Neural cell (in vitro differentiated cells): ENCODE results near the gene SDK1.

ENCODE experiments used
- EP300 ChIP-seq: fragments of 450-650 bp; conservative IDR thresholded peaks from 2 replicates; pipeline ENCODE4 v1.6.1; 2014; ENCODE audit warnings: antibody characterized with exemption, mild to moderate bottlenecking, moderate library complexity; ENCODE audit not compliant: poor library complexity, severe bottlenecking
- EZH2 ChIP-seq: fragments of 200-600, 300-800 bp; shearing (Covaris generic), sonication (generic); IDR thresholded peaks from 2 replicates; pipeline ENCODE4 v1.6.1; 2014; ENCODE audit warnings: antibody characterized with exemption, low read length, borderline replicate concordance, mild to moderate bottlenecking; ENCODE audit not compliant: insufficient read depth, poor library complexity, severe bottlenecking
- MXI1 ChIP-seq: fragments of 450-650 bp; conservative IDR thresholded peaks from 2 replicates; pipeline ENCODE4 v1.6.1; 2014; ENCODE audit warnings: antibody characterized with exemption, mild to moderate bottlenecking; ENCODE audit not compliant: poor library complexity, severe bottlenecking
- POLR2AphosphoS5 ChIP-seq: IDR thresholded peaks from 2 replicates; pipeline ENCODE4 v1.6.1; 2012
- RAD21 ChIP-seq: fragments of 450-650 bp; conservative IDR thresholded peaks from 2 replicates; pipeline ENCODE4 v1.6.1; 2014; ENCODE audit warnings: antibody characterized with exemption, mild to moderate bottlenecking, moderate library complexity
- SMC3 ChIP-seq: fragments of 450-650 bp; conservative IDR thresholded peaks from 2 replicates; pipeline ENCODE4 v1.6.1; 2014; ENCODE audit warnings: antibody characterized with exemption, mild to moderate bottlenecking, moderate library complexity; ENCODE audit not compliant: poor library complexity
- TAF1 ChIP-seq: IDR thresholded peaks from 2 replicates; pipeline ENCODE4 v1.6.1; 2012; ENCODE audit warnings: low read depth
- TF ChIP-seq, protein P1 (sequence below): fragments of 450-650 bp; IDR thresholded peaks from 2 replicates; pipeline ENCODE4 v1.5.1; 2014; ENCODE audit warnings: antibody characterized with exemption, mild to moderate bottlenecking, moderate library complexity; ENCODE audit not compliant: poor library complexity, severe bottlenecking
- TF ChIP-seq, protein P2 (sequence below): IDR thresholded peaks from 2 replicates; pipeline ENCODE4 v1.6.1; 2012; ENCODE audit warnings: borderline replicate concordance

DNA sequence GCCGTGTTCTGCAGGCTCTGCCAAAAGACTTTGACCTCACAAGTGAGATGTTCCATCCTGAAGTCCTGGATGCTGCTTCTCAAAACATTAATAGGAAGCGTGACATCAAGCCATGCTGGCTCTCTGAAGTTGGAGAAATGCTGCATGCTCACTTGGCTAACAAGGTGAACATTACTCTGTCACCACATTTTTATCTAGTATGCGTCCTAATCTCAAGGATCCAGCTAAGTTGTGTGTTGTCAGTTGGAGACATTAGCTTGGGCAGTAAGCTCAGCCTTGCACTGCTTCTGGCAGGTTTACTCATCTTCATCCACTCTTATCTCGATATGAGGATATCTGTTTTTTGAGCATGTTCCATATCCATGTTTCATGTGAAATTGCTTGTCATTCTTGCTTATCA is 165.2 kb downstream of the SDK1 start:
- TF ChIP-seq EZH2 (no peak), POLR2AphosphoS5 (no peak), TAF1 (no peak), MXI1 (no peak), EP300 (no peak), RAD21 (no peak), SMC3 (no peak)
- TF ChIP-seq, protein P1, sequence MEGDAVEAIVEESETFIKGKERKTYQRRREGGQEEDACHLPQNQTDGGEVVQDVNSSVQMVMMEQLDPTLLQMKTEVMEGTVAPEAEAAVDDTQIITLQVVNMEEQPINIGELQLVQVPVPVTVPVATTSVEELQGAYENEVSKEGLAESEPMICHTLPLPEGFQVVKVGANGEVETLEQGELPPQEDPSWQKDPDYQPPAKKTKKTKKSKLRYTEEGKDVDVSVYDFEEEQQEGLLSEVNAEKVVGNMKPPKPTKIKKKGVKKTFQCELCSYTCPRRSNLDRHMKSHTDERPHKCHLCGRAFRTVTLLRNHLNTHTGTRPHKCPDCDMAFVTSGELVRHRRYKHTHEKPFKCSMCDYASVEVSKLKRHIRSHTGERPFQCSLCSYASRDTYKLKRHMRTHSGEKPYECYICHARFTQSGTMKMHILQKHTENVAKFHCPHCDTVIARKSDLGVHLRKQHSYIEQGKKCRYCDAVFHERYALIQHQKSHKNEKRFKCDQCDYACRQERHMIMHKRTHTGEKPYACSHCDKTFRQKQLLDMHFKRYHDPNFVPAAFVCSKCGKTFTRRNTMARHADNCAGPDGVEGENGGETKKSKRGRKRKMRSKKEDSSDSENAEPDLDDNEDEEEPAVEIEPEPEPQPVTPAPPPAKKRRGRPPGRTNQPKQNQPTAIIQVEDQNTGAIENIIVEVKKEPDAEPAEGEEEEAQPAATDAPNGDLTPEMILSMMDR: no peak
- TF ChIP-seq, protein P2, sequence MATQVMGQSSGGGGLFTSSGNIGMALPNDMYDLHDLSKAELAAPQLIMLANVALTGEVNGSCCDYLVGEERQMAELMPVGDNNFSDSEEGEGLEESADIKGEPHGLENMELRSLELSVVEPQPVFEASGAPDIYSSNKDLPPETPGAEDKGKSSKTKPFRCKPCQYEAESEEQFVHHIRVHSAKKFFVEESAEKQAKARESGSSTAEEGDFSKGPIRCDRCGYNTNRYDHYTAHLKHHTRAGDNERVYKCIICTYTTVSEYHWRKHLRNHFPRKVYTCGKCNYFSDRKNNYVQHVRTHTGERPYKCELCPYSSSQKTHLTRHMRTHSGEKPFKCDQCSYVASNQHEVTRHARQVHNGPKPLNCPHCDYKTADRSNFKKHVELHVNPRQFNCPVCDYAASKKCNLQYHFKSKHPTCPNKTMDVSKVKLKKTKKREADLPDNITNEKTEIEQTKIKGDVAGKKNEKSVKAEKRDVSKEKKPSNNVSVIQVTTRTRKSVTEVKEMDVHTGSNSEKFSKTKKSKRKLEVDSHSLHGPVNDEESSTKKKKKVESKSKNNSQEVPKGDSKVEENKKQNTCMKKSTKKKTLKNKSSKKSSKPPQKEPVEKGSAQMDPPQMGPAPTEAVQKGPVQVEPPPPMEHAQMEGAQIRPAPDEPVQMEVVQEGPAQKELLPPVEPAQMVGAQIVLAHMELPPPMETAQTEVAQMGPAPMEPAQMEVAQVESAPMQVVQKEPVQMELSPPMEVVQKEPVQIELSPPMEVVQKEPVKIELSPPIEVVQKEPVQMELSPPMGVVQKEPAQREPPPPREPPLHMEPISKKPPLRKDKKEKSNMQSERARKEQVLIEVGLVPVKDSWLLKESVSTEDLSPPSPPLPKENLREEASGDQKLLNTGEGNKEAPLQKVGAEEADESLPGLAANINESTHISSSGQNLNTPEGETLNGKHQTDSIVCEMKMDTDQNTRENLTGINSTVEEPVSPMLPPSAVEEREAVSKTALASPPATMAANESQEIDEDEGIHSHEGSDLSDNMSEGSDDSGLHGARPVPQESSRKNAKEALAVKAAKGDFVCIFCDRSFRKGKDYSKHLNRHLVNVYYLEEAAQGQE: no peak
